ENCODE data around the gene BACH2.

DNA sequence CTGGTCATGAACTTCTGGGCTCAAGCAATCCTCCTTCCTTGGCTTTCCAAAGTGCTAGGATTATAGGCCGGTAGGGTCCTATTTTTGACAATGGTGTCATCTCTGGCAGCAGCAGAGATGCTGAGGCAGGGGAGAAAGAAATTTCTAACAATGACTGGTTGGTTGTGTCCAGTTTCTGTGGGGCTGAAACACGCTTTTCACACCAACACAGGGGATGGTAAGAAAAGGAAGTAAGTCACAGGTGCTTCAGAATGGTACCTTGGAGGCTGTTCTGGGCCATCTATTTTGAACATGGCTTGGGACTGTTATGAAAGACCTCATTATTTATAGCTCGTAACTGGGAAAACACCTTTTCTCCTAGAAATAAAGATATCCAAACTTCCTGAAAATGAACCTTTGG lies 329.7 kb downstream of the BACH2 start:
- no peak for TF ChIP-seq POLR2AphosphoS5 (IDR thresholded peaks at IDR 0.05; ENCODE audit: low read depth, low read length)
- TF ChIP-seq POLR2A (IDR thresholded peaks at IDR 0.05; ENCODE audit: low read depth, low read length), result no peak

All from GM12892 (cell line).